NCI-H1436 treated with DMSO at 0.1 percent for 48 hours (cell line): ENCODE data around the gene GYPB.
"Not testable (repeated sequence)": the region's sequence is repeated elsewhere in the genome, so short reads cannot be mapped to it uniquely, and the experiment has no call there.

Source experiments
- DNase-seq: peaks from one replicate; lab custom pipeline; 2025; lab: John Stamatoyannopoulos, UW

The GYPB gene

GRCh38 chr4:144019277-144019676 lies at the start of gene GYPB:
TSS of gene GYPB (minus strand) at chr4:144019380. CDS start at chr4:144019287, 93 bp downstream.
- DNase-seq: not testable (repeated sequence)

GRCh38 chr4:144061556-144061955 lies 42.4 kb upstream of the GYPB start:
- not testable (repeated sequence) for DNase-seq

- not testable (repeated sequence) for DNase-seq
Measured at GRCh38 chr4:144060234-144060859, 41.2 kb upstream of the GYPB start.

- DNase-seq: no peak
Measured at GRCh38 chr4:144056800-144057199, 37.6 kb upstream of the GYPB start.

- DNase-seq: not testable (repeated sequence)
Measured at GRCh38 chr4:144055336-144055735, 36.2 kb upstream of the GYPB start.

GRCh38 chr4:144051494-144051893 lies 32.3 kb upstream of the GYPB start:
- not testable (repeated sequence) for DNase-seq

GRCh38 chr4:144050631-144051030 lies 31.5 kb upstream of the GYPB start:
- not testable (repeated sequence) for DNase-seq

- not testable (repeated sequence) for DNase-seq
Measured at GRCh38 chr4:144049495-144050424, 30.6 kb upstream of the GYPB start.

- DNase-seq: not testable (repeated sequence)
Measured at GRCh38 chr4:144044936-144045335, 25.8 kb upstream of the GYPB start.

- DNase-seq: not testable (repeated sequence)
Measured at GRCh38 chr4:144032580-144032979, 13.4 kb upstream of the GYPB start.

- DNase-seq: not testable (repeated sequence)
Measured at GRCh38 chr4:144031875-144032274, 12.7 kb upstream of the GYPB start.

- not testable (repeated sequence) for DNase-seq
Measured at GRCh38 chr4:144031369-144031768, 12.2 kb upstream of the GYPB start.

GRCh38 chr4:144030708-144031107 lies 11.5 kb upstream of the GYPB start:
- not testable (repeated sequence) for DNase-seq

- not testable (repeated sequence) for DNase-seq
Measured at GRCh38 chr4:144026682-144027081, 7.5 kb upstream of the GYPB start.

GRCh38 chr4:144024399-144025053 lies 5.3 kb upstream of the GYPB start:
- not testable (repeated sequence) for DNase-seq

GRCh38 chr4:144022772-144023400 lies 3.7 kb upstream of the GYPB start:
- not testable (repeated sequence) for DNase-seq

GRCh38 chr4:144021336-144021990 lies 2.3 kb upstream of the GYPB start:
- DNase-seq: not testable (repeated sequence)

GRCh38 chr4:144018223-144019000 lies 768 bp downstream of the GYPB start:
- not testable (repeated sequence) for DNase-seq

- not testable (repeated sequence) for DNase-seq
Measured at GRCh38 chr4:144017271-144017670, 1.9 kb downstream of the GYPB start.

GRCh38 chr4:144016057-144016605 lies 3.0 kb downstream of the GYPB start:
- DNase-seq: not testable (repeated sequence)
